ENCODE measurements around the gene HES6.
A peak's percentile ranks its signal among the peaks of the same experiment; 100 is the strongest.

DNA sequence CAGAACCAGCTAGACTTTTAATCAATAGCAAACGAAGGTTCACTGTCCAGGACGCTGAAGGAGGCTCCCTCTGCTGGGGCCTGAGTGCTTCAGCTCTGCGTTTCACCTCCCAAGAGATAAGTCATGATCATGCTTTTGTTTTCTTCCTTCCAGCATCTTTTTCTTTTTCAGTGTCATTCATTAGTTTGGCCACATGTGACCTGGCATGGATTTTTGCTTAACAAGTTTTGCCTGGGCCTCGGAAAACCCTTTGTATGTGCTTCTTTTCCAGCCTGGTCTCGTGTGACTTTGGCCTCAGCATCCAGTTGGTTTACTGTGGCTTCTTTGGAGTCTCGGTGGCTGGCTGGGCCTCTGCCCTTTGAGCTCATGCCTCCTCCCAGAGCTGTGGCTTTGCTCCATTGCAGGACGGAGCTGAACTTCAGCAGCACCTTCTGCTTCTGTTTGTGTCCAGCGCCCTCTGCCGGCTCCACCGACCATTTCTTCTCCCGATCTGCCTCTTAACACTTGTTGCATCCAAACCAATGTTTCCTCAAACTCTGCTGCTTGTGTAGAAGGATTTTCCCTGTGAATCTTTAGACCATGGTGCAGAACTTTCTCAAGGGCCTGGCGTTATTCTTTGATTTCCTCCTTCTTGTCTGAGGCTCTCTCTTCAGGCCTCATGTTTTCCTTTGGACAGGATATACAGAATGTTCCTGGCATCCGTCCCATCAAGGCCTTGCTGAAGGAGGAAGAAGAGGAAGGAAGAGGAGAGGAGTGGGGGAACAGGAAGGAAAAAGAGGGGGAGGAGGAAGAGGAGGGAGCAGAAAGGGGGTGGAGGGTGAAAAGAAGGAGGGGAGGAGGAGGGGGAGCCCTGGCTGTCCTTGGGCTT, 23.6 kb upstream of the HES6 start:
- TF ChIP-seq POLR2AphosphoS5 (IDR thresholded peaks at IDR 0.05): peak in 2 of 3 donors; percentile 36 to 58
- TF ChIP-seq, protein P1, sequence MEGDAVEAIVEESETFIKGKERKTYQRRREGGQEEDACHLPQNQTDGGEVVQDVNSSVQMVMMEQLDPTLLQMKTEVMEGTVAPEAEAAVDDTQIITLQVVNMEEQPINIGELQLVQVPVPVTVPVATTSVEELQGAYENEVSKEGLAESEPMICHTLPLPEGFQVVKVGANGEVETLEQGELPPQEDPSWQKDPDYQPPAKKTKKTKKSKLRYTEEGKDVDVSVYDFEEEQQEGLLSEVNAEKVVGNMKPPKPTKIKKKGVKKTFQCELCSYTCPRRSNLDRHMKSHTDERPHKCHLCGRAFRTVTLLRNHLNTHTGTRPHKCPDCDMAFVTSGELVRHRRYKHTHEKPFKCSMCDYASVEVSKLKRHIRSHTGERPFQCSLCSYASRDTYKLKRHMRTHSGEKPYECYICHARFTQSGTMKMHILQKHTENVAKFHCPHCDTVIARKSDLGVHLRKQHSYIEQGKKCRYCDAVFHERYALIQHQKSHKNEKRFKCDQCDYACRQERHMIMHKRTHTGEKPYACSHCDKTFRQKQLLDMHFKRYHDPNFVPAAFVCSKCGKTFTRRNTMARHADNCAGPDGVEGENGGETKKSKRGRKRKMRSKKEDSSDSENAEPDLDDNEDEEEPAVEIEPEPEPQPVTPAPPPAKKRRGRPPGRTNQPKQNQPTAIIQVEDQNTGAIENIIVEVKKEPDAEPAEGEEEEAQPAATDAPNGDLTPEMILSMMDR (IDR thresholded peaks at IDR 0.05): peak; percentile 74 to 93 (median 81)
